Endothelial cell of umbilical vein (primary cell): Measurements from ENCODE around the gene ITPRID1. TPM values are rescaled to one million over a fixed set of nuclear protein-coding genes. Genes with fewer than 3 reads are reported as not detected.

Experiments
- BruUV-seq: library from RNA; stranded (reverse); fragments of 400-500 nt; replicated peaks from 2 replicates; lab custom pipeline; 2021; lab: Mats Ljungman, UMichigan
- CTCF ChIA-PET: fragments of 300-600, 350-600 bp; sonication (Branson Sonifier 250); formaldehyde crosslinking; loops from one replicate; lab custom pipeline; 2021; ENCODE audit warnings: antibody characterized with exemption, inconsistent platforms; lab: Charles Lee
- POLR2A ChIA-PET: fragments of 300-600, 350-600 bp; sonication (Branson Sonifier 250); formaldehyde crosslinking; loops from one replicate; lab custom pipeline; 2021; ENCODE audit warnings: antibody characterized with exemption, inconsistent platforms; lab: Charles Lee
- DNase-seq: peaks from one replicate; pipeline ENCODE4 v3.0.0-alpha.2; 2011; ENCODE audit warnings: low read depth, low spot score
- FAIRE-seq: peaks from 2 replicates; lab custom pipeline; 2011; peaks lifted over from hg19 to GRCh38; lab: Jason Lieb, UNC
- H2AFZ ChIP-seq: 2 replicates; pipeline ENCODE4 v1.6.0; 2012; ENCODE audit warnings: low read depth, low read length, control low read depth, inconsistent platforms
- H3K27ac ChIP-seq: 2 replicates; pipeline ENCODE4 v1.5.1; 2011; ENCODE audit warnings: low read depth, mild to moderate bottlenecking, control low read depth, low read length, moderate library complexity; ENCODE audit not compliant: insufficient read depth
- H3K27me3 ChIP-seq, 2 experiments: 2 replicates each; pipeline versions ENCODE4 v1.6.0 to v1.6.1; 2011; ENCODE audit warnings: low read length in 2 of 2, mixed read lengths in 1 of 2; ENCODE audit not compliant: control insufficient read depth in 2 of 2, insufficient read depth in 2 of 2
- H3K36me3 ChIP-seq, 2 experiments: 2 replicates in 1 of 2; 3 replicates in 1 of 2; pipeline ENCODE4 v1.5.1; 2011; ENCODE audit warnings: low read length in 2 of 2, mild to moderate bottlenecking in 1 of 2, moderate library complexity in 1 of 2; ENCODE audit not compliant: control insufficient read depth in 2 of 2, insufficient read depth in 2 of 2; ENCODE audit errors: extremely low read depth in 1 of 2
- H3K4me1 ChIP-seq: 3 replicates; pipeline ENCODE4 v1.5.1; 2011; ENCODE audit warnings: mild to moderate bottlenecking, low read length; ENCODE audit not compliant: control insufficient read depth, insufficient read depth; ENCODE audit errors: extremely low read depth
- H3K4me2 ChIP-seq: 2 replicates; pipeline ENCODE4 v1.6.1; 2011; ENCODE audit warnings: low read length, control low read depth, mixed read lengths; ENCODE audit not compliant: insufficient read depth
- H3K4me3 ChIP-seq, 3 experiments: fragments of 200-600 bp in 1 of 3; sonication (generic), shearing (Covaris generic) in 1 of 3; replicated peaks in 1 of 3; 2 replicates each; pipeline ENCODE4 v1.5.1; 2011 to 2016; ENCODE audit warnings: control low read depth in 3 of 3, low read length in 3 of 3, mild to moderate bottlenecking in 2 of 3, inconsistent platforms in 1 of 3, low read depth in 1 of 3, moderate library complexity in 1 of 3; ENCODE audit not compliant: insufficient read depth in 1 of 3
- H3K79me2 ChIP-seq: 2 replicates; pipeline ENCODE4 v1.6.0; 2012; ENCODE audit warnings: low read length, inconsistent platforms; ENCODE audit not compliant: control insufficient read depth, insufficient read depth
- H3K9ac ChIP-seq: replicated peaks from 2 replicates; pipeline ENCODE3; 2011; ENCODE audit warnings: low read length, control low read depth; ENCODE audit not compliant: insufficient read depth; ENCODE audit errors: extremely low read depth
- H3K9me1 ChIP-seq: replicated peaks from 3 replicates; pipeline ENCODE4 v1.6.0; 2011; ENCODE audit warnings: mild to moderate bottlenecking, low read length; ENCODE audit not compliant: control insufficient read depth, insufficient read depth; ENCODE audit errors: extremely low read depth
- H3K9me3 ChIP-seq: replicated peaks from 2 replicates; pipeline ENCODE4 v1.5.1; 2012; ENCODE audit warnings: low read length, inconsistent platforms; ENCODE audit not compliant: control insufficient read depth, insufficient read depth
- H4K20me1 ChIP-seq: replicated peaks from 2 replicates; pipeline ENCODE3; 2011; ENCODE audit warnings: mild to moderate bottlenecking, low read length; ENCODE audit not compliant: control insufficient read depth, insufficient read depth; ENCODE audit errors: extremely low read depth
- EZH2 ChIP-seq: IDR thresholded peaks from 2 replicates; pipeline ENCODE4 v1.6.1; 2012; ENCODE audit warnings: borderline replicate concordance, low read depth, mild to moderate bottlenecking, moderate library complexity, low read length, inconsistent platforms; ENCODE audit not compliant: severe bottlenecking
- FOS ChIP-seq: IDR thresholded peaks from 2 replicates; pipeline ENCODE4 v1.6.1; 2011; ENCODE audit warnings: mild to moderate bottlenecking, low read length, moderate library complexity, borderline replicate concordance; ENCODE audit not compliant: insufficient read depth
- GATA2 ChIP-seq: IDR thresholded peaks from 2 replicates; pipeline ENCODE4 v1.7.0; 2011; ENCODE audit warnings: low read depth, mild to moderate bottlenecking, moderate library complexity, mixed read lengths, low read length; ENCODE audit not compliant: insufficient read length, insufficient read depth
- JUN ChIP-seq: IDR thresholded peaks from 2 replicates; pipeline ENCODE4 v1.6.1; 2011; ENCODE audit warnings: borderline replicate concordance, low read depth; ENCODE audit not compliant: insufficient read length, insufficient read depth
- MYC ChIP-seq: IDR thresholded peaks from one replicate; pipeline ENCODE4 v1.6.1; 2011; ENCODE audit warnings: mild to moderate bottlenecking, low read depth, low read length
- POLR2A ChIP-seq: IDR thresholded peaks from 2 replicates; pipeline ENCODE4 v1.6.1; 2012; ENCODE audit warnings: low read depth, mild to moderate bottlenecking, control low read depth, low read length
- POLR2AphosphoS5 ChIP-seq: IDR thresholded peaks from 2 replicates; pipeline ENCODE4 v1.6.1; 2012; ENCODE audit warnings: low read depth, mild to moderate bottlenecking, control low read depth, low read length, moderate library complexity; ENCODE audit not compliant: insufficient read depth
- dilution Hi-C: fragments of 300-500 bp; cut with MboI; formaldehyde crosslinking; loops from one replicate; pipeline ENCODE4 v1.15.0; 2019; ENCODE audit warnings: low sequenced_read_pairs; ENCODE audit not compliant: extremely low pct_ligation_motif_present
- intact Hi-C: fragments of 100-400 bp; cut with micrococcal nuclease; formaldehyde crosslinking; loops from one replicate; pipeline ENCODE4 v1.10.0; 2022
- polyA plus RNA-seq, 4 experiments: library from polyadenylated mRNA; depleted of rRNA in 3 of 4; stranded (reverse) in 3 of 4; unstranded in 1 of 4; fragments of >200 nt; gene quantifications; 2 replicates each; pipeline versions ENCODE4 v1.2.1 to v1.2.3, GENCODE V29; 2011 to 2012; ENCODE audit warnings: missing spikeins in 1 of 4
- total RNA-seq: library from RNA; stranded (reverse); gene quantifications from 2 replicates; pipeline ENCODE4 v1.2.3, GENCODE V29; 2021
- TF ChIP-seq, protein P1 (sequence below): IDR thresholded peaks from 2 replicates; pipeline ENCODE4 v1.6.1; 2011; ENCODE audit not compliant: insufficient read depth, insufficient read length
- TF ChIP-seq, protein P2 (sequence below), 2 donors: IDR thresholded peaks; 1 replicate in 1 of 2; 2 replicates in 1 of 2; pipeline ENCODE4 v1.5.1; 2011; ENCODE audit warnings: low read length in 2 of 2, mild to moderate bottlenecking in 2 of 2, moderate library complexity in 2 of 2, control low read depth in 1 of 2, inconsistent platforms in 1 of 2, low read depth in 1 of 2; ENCODE audit not compliant: insufficient read depth in 1 of 2; ENCODE audit errors: extremely low read depth in 1 of 2

ITPRID1 gene
- total and polyA plus RNA-seq, 2 donors (not counting 3 experiments of a cell fraction or from before 2014, with no cell fraction given): not detected

GRCh38 chr7:31707089-31707488, 193.2 kb downstream of the ITPRID1 start:
- no peak overlapping the region for H2AFZ ChIP-seq
- no peak overlapping the region for H3K4me3 ChIP-seq
- DNase-seq (no peak), FAIRE-seq (no peak)
- H3K27me3 ChIP-seq: no peaks in the 10 kb centered on the region
- no TSS peak for BruUV-seq
- ChIA-PET CTCF (no interaction called here), POLR2A (no interaction called here)
- intact Hi-C loops: no loop called here
- TF ChIP-seq POLR2AphosphoS5 (no peak), EZH2 (no peak), MYC (no peak), FOS (no peak), POLR2A (no peak), GATA2 (no peak), JUN (no peak)
- TF ChIP-seq, protein P1, sequence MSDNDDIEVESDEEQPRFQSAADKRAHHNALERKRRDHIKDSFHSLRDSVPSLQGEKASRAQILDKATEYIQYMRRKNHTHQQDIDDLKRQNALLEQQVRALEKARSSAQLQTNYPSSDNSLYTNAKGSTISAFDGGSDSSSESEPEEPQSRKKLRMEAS: no peak
- TF ChIP-seq, protein P2, sequence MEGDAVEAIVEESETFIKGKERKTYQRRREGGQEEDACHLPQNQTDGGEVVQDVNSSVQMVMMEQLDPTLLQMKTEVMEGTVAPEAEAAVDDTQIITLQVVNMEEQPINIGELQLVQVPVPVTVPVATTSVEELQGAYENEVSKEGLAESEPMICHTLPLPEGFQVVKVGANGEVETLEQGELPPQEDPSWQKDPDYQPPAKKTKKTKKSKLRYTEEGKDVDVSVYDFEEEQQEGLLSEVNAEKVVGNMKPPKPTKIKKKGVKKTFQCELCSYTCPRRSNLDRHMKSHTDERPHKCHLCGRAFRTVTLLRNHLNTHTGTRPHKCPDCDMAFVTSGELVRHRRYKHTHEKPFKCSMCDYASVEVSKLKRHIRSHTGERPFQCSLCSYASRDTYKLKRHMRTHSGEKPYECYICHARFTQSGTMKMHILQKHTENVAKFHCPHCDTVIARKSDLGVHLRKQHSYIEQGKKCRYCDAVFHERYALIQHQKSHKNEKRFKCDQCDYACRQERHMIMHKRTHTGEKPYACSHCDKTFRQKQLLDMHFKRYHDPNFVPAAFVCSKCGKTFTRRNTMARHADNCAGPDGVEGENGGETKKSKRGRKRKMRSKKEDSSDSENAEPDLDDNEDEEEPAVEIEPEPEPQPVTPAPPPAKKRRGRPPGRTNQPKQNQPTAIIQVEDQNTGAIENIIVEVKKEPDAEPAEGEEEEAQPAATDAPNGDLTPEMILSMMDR (IDR thresholded peaks at IDR 0.05; ENCODE audit: extremely low read depth in 1 of 2, insufficient read depth in 1 of 2, low read depth in 1 of 2, low read length in 2 of 2): no peak
- H3K4me1 ChIP-seq: no peaks in the 10 kb centered on the region
- no peaks in the 10 kb centered on the region for H3K9me3 ChIP-seq
- H3K36me3 ChIP-seq: no peaks in the 10 kb centered on the region
- H3K79me2 ChIP-seq: no peaks in the 10 kb centered on the region
- no peak overlapping the region for H3K27ac ChIP-seq
- no peaks in the 10 kb centered on the region for H4K20me1 ChIP-seq
- H3K9ac ChIP-seq: no peak overlapping the region
- dilution Hi-C loops: no loop called here
- H3K9me1 ChIP-seq: no peaks in the 10 kb centered on the region
- H3K4me2 ChIP-seq: no peak overlapping the region

Other genes starting within 250 kb of the ITPRID1 start
- not detected in 2 replicates for gene NEUROD6, start 173.4 kb upstream of the ITPRID1 start, total RNA-seq
- gene NEUROD6, start 173.4 kb upstream of the ITPRID1 start, polyA plus RNA-seq: not detected in 2 replicates
- gene PPP1R17, start 173.1 kb downstream of the ITPRID1 start, total RNA-seq: not detected in 2 replicates
- not detected in 2 replicates for gene PPP1R17, start 173.1 kb downstream of the ITPRID1 start, polyA plus RNA-seq